AG04449 (cell line): ENCODE measurements around the gene RBFOX1.

ENCODE experiments used
- CTCF ChIA-PET: fragments of 350-600 bp; formaldehyde crosslinking; extraction: SDS; loops from one replicate; lab custom pipeline; 2021; ENCODE audit warnings: antibody characterized with exemption; lab: Yijun Ruan, JAX
- POLR2A ChIA-PET: fragments of 400-600, 350-600 bp; formaldehyde crosslinking; extraction: SDS; loops from one replicate; lab custom pipeline; 2020; ENCODE audit warnings: antibody characterized with exemption, inconsistent platforms; lab: Yijun Ruan, JAX
- DNase-seq: peaks from one replicate; pipeline ENCODE4 v3.0.0-alpha.2; 2010; ENCODE audit warnings: low read depth, low spot score
- H3K4me3 ChIP-seq: 2 replicates; pipeline ENCODE4 v1.5.1; 2011; ENCODE audit warnings: low read depth, mild to moderate bottlenecking, control low read depth, low read length
- TF ChIP-seq, protein P1 (sequence below): IDR thresholded peaks from one replicate; pipeline ENCODE4 v1.5.1; 2011; ENCODE audit warnings: mild to moderate bottlenecking, moderate library complexity, low read length, control low read depth, inconsistent platforms; ENCODE audit not compliant: insufficient read depth; ENCODE audit errors: missing control alignments

RBFOX1 gene

DNA sequence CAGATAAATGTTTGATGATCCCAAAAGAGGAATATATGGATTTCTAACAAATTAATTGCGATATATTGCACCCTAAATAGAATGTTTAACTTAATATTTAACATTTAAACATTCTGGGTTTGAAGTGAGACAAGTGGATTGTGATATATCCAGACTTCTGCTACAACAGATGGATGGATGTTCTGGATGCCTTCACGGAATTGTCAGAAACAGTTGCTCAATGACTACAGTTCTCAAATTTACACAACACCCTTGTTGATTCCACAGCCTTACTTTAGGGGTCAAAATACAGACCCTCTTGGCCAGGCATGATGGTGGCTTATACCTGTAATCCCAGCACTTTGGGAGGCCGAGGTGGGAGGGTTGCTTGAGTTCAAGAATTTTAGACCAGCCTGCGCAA is 250.8 kb downstream of the RBFOX1 start:
- ChIA-PET CTCF (no interaction called here), POLR2A (no interaction called here)
- no peak for DNase-seq
- TF ChIP-seq, protein P1, sequence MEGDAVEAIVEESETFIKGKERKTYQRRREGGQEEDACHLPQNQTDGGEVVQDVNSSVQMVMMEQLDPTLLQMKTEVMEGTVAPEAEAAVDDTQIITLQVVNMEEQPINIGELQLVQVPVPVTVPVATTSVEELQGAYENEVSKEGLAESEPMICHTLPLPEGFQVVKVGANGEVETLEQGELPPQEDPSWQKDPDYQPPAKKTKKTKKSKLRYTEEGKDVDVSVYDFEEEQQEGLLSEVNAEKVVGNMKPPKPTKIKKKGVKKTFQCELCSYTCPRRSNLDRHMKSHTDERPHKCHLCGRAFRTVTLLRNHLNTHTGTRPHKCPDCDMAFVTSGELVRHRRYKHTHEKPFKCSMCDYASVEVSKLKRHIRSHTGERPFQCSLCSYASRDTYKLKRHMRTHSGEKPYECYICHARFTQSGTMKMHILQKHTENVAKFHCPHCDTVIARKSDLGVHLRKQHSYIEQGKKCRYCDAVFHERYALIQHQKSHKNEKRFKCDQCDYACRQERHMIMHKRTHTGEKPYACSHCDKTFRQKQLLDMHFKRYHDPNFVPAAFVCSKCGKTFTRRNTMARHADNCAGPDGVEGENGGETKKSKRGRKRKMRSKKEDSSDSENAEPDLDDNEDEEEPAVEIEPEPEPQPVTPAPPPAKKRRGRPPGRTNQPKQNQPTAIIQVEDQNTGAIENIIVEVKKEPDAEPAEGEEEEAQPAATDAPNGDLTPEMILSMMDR, result no peak
- H3K4me3 ChIP-seq, result no peak overlapping the region

DNA sequence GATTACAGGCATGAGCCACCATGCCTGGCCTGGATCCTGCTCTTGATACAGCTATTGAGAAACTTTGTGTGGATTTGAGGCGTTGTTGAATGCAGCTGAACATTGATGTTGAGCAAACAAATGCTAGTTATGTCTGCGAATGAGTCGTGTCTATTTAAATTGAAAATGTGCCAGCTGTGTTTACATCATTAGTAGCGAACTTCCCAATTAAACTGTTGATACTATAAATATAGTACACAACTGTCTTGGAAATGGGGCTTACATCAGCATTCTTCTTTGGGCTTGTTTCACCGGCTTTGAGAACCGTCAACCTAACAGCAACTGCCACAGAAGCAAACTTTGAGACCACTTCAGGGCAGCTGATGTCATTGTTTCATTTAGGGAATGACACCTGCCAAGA is 251.9 kb downstream of the RBFOX1 start:
- CTCF ChIA-PET, result no interaction called here
- TF ChIP-seq, protein P1, result no peak
- no peak for DNase-seq
- POLR2A ChIA-PET, result no interaction called here
- H3K4me3 ChIP-seq, result no peak overlapping the region

DNA sequence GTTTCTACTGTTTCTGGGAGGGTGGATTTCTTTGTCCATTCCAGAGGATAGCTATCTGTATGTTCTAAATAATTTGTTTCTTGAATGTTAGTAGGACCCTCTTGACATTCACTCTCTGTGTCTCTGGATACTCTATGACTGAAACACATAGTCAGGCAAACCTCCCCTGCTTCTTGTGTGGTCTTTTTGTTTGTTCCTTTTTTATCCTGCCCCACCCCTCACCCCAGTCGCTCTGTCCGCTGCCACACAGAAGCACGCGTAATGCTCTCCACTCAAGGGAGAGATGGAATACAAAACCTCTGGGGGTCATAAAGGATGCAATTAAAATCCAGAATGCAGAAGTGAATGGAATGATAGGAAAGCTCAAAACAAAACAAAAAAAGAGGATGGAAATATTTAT is 253.1 kb downstream of the RBFOX1 start:
- ChIA-PET CTCF (no interaction called here), POLR2A (no interaction called here)
- H3K4me3 ChIP-seq, result no peak overlapping the region
- DNase-seq, result no peak
- TF ChIP-seq, protein P1, result no peak

DNA sequence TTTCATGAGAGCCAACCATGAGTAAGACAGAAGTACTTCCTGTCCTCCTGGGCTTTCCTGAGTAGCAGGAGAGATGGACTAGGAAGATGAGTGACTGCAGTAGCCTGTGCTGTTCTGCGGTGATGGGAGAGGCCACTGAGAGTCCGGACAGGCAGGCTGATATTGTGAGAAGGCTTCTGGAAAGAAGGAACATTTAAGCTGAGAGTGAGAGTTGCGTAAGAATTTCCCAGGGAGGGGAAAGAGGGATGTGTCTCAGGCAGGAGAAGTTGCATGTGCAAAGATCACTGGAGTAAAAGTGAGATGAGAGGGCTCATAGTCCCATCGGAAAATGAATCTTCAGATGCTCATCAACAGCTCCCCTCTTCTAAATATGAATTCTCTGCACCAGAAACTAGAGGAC is 258.3 kb downstream of the RBFOX1 start:
- H3K4me3 ChIP-seq, result no peak overlapping the region
- TF ChIP-seq, protein P1, result no peak
- DNase-seq, result no peak
- CTCF ChIA-PET, result no interaction called here
- POLR2A ChIA-PET, result no interaction called here

DNA sequence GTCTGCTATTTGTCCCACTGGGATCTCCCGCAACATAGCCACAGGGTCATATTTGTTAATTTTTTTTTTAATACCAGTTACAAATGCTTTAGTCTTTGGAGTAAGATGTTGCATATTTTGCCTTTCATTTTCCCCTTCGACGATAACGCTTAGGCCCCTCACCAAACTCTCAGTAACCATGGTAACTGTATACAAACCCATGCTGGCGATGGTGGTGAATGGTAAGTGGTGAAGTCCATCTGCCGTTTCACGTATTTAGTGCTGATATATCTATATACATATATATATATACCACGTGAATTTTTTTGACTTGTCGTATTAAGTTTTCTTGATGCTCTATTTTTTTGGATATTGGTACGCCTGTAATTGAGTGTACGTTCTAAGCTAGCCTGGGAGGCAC is 263.7 kb downstream of the RBFOX1 start:
- CTCF ChIA-PET, result no interaction called here
- no peak for DNase-seq
- TF ChIP-seq, protein P1, result no peak

DNA sequence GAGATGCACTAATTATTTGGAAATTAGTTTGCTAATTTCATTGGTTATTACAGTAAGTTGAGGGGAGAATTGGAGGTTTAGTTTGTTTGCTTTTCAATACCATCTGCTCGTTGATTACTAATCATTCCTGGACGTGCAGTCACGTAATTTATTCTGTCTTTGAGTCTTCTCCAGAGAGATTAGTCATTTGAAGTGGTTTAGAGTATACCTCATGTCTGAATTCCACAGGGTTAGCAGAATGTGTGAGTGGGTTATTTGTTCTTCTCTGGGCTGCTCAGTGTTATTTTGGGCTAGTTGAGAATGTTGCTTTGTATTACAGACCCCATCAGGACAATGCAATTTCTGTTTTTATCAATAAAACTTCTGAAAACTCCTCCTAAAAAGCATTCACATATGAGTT is 265.0 kb downstream of the RBFOX1 start:
- POLR2A ChIA-PET, result no interaction called here
- no peak overlapping the region for H3K4me3 ChIP-seq
- TF ChIP-seq, protein P1, result no peak
- DNase-seq, result no peak
- CTCF ChIA-PET, result no interaction called here

More for the DNA sequence above, 263.7 kb downstream of the RBFOX1 start:
- POLR2A ChIA-PET, result no interaction called here
- H3K4me3 ChIP-seq, result no peak overlapping the region
